GM21576 (cell line): ENCODE results near the gene SPI1.

Experiments
- ATAC-seq: cut with Tn5 transposase; IDR thresholded peaks from one replicate; pipeline ENCODE4 v1.9.1; 2021; ENCODE audit warnings: mild to moderate bottlenecking, moderate library complexity; ENCODE audit not compliant: unreplicated experiment

The SPI1 gene

DNA sequence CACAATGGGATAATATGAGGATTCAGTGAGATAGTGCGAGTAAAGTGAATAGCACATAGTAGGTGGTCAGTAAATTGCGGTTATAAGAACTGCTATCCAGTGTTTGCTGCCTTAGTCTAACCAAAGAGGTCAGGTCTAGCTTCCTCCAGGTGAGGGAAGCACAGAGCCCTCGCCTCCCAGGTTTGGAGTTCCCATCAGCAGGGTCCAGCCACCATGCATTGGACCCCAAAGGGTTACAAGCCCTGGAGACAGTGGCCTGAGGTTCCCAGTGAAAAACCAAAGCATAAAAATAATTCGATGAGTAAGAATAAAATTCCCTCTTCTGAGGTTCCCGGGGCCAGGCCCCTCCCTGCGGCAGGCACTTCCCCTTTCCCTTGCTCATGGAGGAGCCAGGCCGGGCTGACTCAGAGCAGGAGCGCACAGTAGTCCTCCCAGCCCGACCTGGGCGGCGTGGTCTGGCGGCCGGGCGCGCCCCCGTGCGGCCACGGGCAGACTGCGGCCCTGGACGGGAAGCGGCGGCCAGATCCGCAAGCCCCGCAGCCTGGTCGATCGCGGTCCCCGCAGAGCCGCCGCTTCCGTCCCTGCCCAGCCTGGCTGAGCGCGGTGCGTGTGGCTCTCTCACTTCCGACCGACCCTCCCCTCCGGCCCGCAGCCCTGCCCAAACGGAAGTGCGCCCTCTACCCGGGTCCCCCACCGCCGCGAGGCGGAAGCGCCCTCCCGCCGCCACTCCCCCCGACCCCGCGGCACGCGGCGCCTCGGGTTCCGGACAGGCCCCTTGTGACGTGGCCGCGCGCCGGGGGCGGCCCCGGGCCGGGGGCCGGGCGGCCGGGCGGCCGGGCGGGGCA lies 29.6 kb upstream of the SPI1 start, which contains the start of gene SLC39A13:
Gene SLC39A13, plus strand, starts transcription at position 845 of the 845 bp plus-strand sequence. CDS start 1,505 bp downstream, outside the sequence.
- ATAC-seq: peak; percentile 79

GRCh38 chr11:47406896-47407745 lies 28.8 kb upstream of the SPI1 start:
- no peak for ATAC-seq

DNA sequence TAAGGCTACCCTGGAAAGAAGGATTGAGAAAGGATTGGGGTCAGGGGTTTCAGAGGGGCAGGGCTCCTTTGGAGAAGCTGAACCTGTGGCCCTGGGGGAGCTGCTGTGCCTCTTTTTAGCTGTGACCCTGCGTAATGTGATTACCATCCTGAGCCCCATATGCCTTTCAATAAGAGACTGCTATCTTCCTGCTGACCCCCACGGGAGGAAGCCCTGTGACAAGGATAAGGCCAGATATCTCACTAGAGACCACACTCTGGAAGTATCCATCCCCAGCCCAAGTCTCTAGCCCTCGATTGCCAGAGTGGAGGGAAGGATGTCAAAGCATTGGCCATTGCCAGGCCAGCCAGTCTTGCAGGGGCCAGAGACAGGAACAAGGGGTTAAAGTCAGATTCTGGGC lies 25.2 kb upstream of the SPI1 start:
- ATAC-seq: no peak

GRCh38 chr11:47403135-47403534 lies 24.8 kb upstream of the SPI1 start:
- ATAC-seq: no peak

DNA sequence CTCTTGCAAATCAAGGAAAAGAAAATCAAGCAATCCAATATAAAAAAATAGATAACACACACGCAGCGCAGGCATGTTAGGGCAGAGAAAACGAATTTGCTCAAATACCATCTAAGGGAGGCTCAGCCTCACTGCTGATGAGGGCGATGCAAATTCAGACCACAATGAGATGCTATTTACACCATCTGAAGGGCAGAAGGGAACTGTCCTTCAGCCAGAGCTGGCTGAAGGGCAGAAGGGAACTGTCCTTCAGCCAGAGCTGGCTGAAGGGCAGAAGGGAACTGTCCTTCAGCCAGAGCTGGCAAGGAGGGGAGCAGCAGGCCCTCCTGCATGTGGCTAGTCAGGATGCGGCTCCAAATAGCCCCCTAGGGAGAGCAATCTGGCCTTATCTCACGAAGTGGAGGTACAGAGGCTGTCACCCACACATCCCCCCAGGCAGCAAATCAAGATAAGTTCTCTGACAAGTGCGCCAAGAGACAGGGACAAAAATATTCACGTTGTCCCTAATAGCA lies 22.5 kb upstream of the SPI1 start:
- peak; percentile 68 for ATAC-seq

- ATAC-seq: peak; percentile 39
Measured at GRCh38 chr11:47399860-47400767, 21.8 kb upstream of the SPI1 start.

GRCh38 chr11:47398551-47398950 lies 20.2 kb upstream of the SPI1 start:
- no peak for ATAC-seq

DNA sequence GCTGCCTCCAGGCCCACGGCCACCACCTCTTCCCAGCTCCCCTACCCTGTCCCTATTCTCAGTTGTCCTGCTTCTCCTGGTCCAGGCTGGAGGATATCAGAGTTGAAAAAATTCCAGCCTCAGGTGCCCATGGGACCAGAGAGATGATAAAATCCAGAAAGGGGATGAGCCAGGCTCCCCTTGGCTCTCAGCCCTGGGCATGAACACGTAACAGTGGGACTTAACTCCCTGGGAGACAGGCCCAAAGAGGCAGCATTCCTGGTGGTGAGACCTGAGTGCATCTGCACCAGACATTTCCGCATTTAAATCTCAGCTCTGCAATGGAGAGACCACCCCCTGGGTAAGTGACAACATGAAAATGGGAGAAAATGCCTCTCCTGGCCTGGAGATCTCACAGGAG lies 19.7 kb upstream of the SPI1 start:
- no peak for ATAC-seq

DNA sequence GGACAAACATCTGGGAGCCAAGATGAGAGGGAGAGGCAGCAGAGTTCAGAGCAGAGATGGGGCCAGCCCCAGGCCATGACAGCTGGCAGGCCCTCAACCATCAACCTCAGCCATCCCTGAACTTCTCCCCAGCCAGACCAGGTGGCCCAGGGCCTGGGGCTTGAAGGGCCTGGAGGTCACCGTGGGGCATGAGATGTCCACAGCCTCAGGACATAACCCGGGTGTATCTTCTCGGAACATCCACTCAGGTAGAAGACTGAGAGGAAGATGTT lies 17.6 kb upstream of the SPI1 start:
- ATAC-seq: no peak

DNA sequence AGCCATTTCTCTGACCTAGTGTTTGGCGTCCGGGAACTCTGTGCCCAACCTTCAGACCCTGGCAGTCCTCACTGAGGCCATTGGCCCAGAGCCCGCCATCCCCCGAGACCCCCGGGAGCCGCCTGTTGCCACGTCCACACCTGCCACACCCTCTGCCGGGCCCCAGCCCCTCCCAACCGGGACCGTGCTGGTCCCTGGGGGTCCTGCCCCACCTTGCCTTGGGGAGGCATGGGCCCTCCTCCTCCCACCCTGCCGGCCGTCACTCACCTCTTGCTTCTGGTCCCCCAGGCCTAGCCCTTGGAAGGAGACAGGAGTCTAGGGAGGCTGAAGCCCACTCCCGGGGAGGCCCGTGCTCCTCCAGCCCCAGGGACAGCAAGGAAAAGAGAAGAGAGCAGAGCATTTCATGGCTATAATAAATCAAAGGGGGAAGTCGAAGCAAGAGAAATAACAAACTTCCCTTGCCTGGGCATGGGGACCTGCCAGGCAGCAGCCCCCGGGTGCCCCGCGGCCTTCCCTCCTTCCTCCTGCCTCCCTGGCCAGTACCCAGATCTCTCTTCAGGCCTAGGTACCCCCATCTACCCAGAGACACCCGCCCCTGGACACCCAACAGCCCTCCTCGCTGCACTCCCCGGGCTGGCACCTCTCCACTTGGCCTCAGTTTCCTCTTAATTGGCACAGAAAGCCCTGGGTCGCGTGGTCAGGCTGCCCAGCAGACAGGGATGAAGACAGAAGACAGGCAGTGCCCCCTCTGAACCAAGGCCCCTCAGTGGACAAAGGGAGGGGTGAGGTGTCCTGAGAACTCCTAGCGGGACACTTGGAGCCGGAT lies 17.1 kb upstream of the SPI1 start:
- no peak for ATAC-seq

DNA sequence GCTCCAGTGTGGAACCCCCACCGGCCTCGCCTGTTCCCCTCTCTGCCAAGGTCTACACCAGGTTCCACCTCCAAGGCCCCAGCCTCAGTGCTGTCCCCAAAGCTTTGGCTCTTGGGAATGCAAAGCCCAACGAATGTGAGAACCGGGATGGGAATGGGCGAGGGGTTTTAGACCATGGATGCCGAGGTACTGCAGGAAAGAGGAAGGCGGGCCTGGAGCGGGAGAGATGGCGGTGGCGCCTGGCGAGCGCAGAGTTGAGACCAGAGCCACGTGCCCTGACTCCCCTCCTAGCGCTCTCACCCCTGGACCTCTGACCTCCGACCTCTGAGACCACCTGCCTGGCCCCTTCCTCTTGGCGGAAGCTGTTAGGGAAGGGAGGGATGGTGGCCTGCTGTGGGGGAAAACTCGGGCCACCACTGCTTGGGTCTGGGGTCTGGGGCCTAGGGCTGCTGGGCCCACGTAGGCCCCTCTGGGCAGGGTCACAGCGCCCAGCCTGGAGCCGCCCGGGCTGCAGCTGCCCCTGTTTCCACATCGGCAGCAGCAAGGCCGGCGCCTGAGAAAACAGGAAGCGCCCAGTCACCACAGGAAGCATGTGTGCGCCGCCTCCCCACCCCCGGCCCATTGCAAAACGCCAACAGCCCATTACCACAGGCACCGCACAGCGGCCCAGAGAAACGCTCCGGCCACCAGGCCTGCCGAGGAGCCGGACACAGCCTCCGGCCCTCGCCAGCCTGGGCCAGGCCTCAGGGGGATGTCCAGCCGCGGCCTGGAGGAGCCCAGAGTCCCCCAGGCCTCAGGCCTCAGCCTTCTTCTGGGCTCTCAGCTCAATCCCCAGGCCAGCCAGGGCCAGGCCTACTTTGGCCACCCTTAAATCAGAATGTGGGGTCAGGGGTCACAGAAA lies 16.2 kb upstream of the SPI1 start:
- ATAC-seq: peak; percentile 55

DNA sequence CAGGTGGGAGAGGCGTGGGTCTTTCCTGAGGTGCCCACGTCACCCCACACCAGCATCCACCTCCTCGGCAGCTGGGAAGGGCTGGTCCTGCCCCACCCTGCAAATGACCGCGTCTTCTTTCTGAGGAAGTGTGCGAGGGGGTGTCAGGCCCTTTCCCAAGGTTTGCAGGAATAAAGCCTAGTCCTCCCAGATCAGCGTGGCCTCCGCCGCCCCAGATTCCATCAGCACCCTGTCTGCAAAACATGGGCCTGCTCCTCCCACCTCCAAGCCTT lies 15.6 kb upstream of the SPI1 start:
- no peak for ATAC-seq

- no peak for ATAC-seq
Measured at GRCh38 chr11:47393163-47394049, 15.1 kb upstream of the SPI1 start.

DNA sequence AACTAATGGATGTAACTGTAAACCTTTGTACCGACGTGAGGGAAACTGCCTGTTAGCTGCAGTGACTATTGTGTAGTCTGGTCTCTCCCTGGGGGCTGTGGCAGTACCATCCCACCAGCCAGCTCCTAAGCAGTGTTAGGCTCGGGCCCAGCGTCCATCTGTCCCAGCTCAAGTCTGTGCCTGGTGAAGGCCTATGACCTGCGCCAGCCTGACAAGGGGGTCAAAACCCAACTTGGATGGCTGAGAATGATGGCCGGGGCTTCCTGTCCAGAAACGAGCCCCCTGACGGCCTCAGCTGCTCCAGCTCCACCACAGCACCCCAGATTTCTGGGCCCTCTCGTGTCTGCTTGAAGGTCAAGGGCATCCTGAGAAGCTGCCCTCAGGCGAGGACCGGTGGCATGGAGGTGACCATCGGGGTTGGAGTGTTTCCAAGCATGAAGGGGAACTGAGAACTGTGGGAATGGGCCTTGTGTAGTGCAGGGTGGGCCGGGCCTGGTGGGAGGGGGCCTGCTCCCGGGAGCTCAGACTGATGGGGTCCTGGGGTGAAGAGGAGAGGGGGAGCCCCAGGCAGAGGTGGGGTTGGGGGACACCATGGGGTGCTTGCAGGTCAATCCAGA lies 14.3 kb upstream of the SPI1 start:
- ATAC-seq: no peak

DNA sequence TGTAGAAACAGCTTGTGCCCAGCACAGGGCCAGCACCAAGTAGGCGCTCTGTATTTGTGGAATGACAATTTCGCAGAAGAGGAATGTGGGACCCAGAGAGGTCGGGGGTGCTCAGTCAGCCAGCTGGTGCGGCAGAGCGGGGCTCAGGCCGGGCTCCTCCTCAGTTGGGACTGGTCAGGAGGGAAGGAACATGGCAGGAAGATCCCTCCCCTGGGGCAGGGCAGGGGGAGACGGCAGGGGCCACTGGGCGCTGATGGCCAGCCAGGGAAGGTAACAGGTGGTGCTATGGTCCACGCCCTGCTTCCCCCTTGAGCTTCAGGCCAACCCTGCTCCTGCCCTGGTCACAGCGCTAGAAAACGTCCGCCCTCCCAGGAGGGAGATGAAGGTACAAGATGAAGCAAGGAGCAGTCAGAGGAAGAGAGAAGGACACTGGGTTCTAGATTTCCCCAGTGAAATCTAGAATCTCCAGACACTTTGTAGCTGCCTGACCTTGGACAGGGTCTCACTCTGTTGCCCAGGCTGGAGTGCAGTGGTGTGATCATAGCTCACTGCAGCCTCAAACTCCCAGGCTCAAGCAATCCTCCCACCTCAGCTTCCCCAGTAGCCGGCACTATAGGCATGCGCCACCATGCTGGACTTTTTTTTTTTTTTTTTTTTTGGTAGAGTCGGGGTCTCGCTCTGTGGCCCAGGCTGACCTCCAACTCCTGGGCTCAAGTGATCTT lies 13.5 kb upstream of the SPI1 start:
- no peak for ATAC-seq

- no peak for ATAC-seq
Measured at GRCh38 chr11:47391077-47391583, 12.8 kb upstream of the SPI1 start.

GRCh38 chr11:47390422-47390760 lies 12.0 kb upstream of the SPI1 start:
- ATAC-seq: no peak
